ENCODE data around the gene GLT1D1.

Gene GLT1D1

GRCh38 chr12:128856035-128856790 lies 2.9 kb downstream of the GLT1D1 start:
- DNase-seq, result no peak

GRCh38 chr12:128856791-128857078 lies 3.5 kb downstream of the GLT1D1 start:
- no peak for DNase-seq

GRCh38 chr12:128857133-128857763 lies 4.0 kb downstream of the GLT1D1 start:
- no peak for DNase-seq

GRCh38 chr12:128859311-128859710 lies 6.0 kb downstream of the GLT1D1 start:
- no peak for DNase-seq

- no peak for DNase-seq
Observed at GRCh38 chr12:128861226-128862016, 8.1 kb downstream of the GLT1D1 start.

- no peak for DNase-seq
Observed at GRCh38 chr12:128863957-128864356, 10.7 kb downstream of the GLT1D1 start.

- no peak for DNase-seq
Observed at GRCh38 chr12:128864516-128865186, 11.4 kb downstream of the GLT1D1 start.

GRCh38 chr12:128867466-128867865 lies 14.2 kb downstream of the GLT1D1 start:
- DNase-seq, result no peak

GRCh38 chr12:128871516-128871892 lies 18.2 kb downstream of the GLT1D1 start:
- DNase-seq, result no peak

GRCh38 chr12:128872303-128872702 lies 19.0 kb downstream of the GLT1D1 start:
- DNase-seq, result no peak

GRCh38 chr12:128876559-128876958 lies 23.3 kb downstream of the GLT1D1 start:
- no peak for DNase-seq

- no peak for DNase-seq
Observed at GRCh38 chr12:128879898-128880764, 26.9 kb downstream of the GLT1D1 start.

- DNase-seq, result no peak
Observed at GRCh38 chr12:128891856-128892255, 38.6 kb downstream of the GLT1D1 start.

GRCh38 chr12:128903236-128903635 lies 50.0 kb downstream of the GLT1D1 start:
- no peak for DNase-seq

- DNase-seq, result no peak
Observed at GRCh38 chr12:128905003-128905544, 51.8 kb downstream of the GLT1D1 start.

GRCh38 chr12:128906485-128907137 lies 53.3 kb downstream of the GLT1D1 start:
- DNase-seq, result no peak

GRCh38 chr12:128908254-128908653 lies 55.0 kb downstream of the GLT1D1 start:
- no peak for DNase-seq

- no peak for DNase-seq
Observed at GRCh38 chr12:128909653-128910052, 56.4 kb downstream of the GLT1D1 start.

GRCh38 chr12:128910629-128911028 lies 57.4 kb downstream of the GLT1D1 start:
- DNase-seq, result no peak

GRCh38 chr12:128911861-128912260 lies 58.6 kb downstream of the GLT1D1 start:
- DNase-seq, result no peak

GRCh38 chr12:128914908-128915563 lies 61.8 kb downstream of the GLT1D1 start:
- DNase-seq, result peak; percentile 5 to 8

Data from stimulated activated CD4-positive, alpha-beta T cell treated with anti-CD3 and anti-CD28 coated beads, Interleukin-2, amount 100 ng/mL, for 48 hours (primary cell).